GM19467 (cell line): ENCODE results near the gene DGKB.

Experiments
- ATAC-seq: cut with Tn5 transposase; IDR thresholded peaks from one replicate; pipeline ENCODE4 v1.9.1; 2021; ENCODE audit warnings: mild to moderate bottlenecking, moderate library complexity; ENCODE audit not compliant: unreplicated experiment

DGKB gene

DNA sequence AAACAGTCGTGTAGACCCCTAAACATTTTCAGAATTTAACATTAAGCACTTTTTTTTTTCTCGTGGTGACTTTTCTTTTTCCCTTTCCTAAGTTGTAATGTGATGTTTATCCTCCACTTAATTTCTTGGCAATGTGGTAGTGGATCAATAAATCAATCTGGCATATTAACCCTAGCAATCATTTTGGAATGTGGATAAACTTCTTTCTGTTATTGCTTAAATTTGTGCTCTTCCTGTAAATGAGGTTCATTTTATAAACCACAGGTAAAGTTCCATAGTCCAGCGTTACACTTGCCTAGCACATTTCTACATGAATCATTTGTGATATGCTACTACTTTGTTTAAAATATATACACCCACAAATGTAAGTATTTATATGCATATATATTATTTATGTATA, 665.7 kb downstream of the DGKB start:
- ATAC-seq, result no peak

DNA sequence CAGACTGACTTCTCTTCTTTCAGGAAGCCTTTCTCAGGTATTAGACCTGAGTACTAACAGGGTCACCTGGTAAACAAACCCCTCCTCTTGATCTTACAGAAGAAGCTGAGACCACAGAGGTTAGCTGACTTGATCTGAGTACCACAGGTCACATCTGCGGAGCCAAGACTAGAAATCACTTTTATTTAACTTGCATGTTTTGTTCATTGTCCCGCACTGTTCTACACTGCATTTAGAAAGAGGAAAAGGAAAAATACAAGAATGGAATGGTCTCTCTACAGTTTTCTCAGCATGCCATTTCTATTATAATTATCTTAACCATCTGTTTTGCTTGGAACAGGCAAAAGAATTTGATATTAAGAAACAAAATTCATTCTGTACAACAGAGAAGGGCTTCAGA, 667.5 kb downstream of the DGKB start:
- no peak for ATAC-seq

DNA sequence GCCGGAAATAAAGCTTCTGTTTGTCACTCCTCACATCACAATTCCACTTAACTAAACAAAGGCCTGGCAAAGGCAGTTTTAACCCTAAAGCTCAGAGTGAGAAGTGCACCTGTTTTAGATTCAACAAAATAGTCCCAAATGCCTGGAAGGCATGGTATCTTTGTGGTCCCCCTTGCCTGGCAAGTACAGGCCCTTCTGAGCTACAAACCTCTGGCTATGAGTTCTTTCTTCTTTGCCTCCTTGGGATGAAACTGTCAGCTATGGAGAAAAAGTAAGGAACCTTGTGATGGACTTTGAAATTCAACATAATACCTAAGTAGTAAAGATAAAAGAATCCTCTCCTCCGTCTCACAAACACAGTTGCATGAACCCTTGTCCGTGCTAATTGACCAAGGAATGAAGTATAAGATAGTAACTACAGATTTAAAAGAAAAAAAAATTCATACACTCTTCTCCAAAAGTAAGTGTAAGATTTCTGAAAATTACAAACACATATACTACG, 668.6 kb downstream of the DGKB start:
- no peak for ATAC-seq

DNA sequence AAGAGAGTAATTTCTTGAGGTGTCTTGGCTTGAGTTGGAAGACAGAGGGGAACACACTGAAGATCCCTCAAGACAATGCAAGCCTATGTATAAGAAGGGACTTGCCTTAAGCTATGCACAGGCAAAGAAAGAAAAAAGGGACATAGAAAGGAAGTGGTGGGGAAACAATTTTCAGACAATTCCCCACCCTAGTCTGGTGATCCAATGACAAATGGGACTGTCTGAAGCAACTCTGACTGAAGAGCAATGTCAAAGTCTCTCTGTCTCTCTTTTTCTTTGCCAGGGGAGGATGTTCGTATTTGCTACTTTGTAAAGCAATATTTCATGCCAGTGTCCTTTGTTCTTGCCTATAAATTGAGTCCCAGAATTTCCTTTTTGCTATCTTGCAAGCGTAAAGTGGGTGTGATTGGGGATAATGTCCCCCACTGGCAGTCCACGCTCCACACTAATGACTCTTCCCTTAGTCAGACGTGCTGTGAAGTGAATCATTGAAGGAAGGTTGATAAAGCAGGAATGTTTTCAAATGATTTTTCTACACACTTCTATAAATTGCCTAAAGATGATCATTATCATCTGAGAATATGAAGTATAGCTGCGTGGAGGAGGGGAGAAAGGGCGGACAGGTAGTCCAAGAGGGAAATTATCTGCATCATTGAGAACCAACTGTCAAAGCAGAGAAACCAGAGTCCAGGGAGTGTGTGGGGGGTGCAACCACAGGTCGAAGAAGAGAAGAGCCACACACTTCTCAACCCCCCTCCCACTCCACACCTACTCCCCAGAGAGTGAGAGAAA, 669.3 kb downstream of the DGKB start:
- no peak for ATAC-seq

DNA sequence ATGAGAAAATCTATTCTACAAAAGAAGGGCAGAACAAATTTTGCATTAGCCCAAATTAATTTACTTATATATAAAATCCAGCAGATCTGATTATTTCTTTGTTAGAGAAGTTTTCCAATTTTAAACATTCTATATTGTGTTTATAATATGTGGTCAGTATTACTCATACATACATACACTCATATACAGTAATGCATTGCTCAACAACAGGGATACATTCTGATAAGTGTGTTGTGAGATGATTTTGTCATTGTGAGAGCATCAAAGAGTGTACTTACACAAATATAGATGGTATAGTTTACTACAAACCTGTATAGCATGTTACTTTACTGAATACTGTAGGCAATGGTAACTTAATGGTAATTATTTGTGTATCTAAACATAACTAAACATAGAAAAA, 673.5 kb downstream of the DGKB start:
- ATAC-seq, result no peak

DNA sequence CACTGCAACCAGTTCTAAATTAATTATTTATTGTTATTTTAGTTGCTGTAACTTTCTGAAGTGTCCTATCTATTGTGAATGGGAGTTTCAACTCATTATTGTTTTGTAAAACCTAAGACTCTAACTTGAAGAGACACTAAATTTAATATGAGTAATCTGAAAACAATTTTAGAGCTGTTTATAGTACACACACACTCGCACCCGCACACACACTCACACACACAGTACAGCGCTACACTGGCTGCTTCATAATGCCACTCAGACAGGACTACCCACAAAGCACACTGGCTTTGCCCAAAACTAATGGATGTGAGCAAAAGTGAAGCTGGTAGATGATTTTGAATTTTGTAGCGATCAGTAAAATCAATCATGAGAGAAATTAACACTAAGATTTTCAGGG, 674.2 kb downstream of the DGKB start:
- no peak for ATAC-seq

DNA sequence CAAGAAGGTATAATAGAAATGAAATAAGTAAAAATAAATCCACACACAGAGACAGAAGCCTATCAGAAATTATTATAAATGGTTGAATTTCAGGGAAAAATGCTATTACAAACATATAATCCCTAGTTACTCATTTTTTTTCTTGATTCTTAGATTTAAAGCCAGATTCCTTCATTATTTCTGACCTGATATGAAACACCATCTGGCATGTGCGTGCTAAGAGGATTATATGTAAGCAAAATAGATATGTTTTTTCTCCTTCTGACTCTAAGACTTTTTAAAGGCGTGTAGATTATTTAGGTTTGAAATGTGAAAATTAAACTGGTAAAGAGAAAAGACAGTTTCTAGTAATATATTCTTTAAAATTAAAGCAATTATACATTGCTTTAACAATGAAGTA, 676.4 kb downstream of the DGKB start:
- no peak for ATAC-seq

DNA sequence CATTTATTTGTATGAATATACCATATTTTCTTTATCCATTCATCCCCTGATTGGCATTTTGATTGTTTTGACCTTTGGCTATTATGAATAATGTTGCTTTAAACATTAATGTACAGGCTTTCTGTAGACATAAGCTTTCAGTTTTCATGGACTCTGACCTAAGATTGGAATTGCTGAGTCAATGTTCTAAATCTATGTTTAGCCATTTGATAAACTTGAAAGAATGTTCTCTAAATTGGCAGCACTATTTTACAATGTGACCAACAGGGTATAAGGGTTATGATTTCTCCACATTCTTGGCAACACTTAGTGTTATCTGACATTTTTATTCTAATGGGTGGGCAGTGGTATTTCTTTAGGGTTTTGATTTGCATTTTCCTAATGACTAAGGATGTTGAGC, 683.4 kb downstream of the DGKB start:
- no peak for ATAC-seq

DNA sequence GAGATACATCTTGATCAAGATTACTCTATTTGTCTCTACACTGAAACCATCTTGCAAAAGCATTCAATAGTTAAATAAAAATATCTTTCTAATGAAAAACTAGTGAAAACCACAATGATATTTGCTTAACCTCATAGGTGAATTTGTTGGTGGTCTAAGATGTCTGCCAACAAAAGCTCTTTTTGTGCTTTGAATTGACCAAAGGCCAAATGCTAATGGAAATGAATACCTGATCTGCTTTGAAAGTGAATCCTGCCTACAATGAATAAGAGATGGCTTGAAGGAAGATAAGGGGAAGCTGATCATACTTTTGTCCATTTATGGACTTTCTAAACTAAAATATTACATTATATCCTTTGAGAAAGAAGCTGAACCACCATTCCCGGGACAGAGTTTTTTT, 684.2 kb downstream of the DGKB start:
- ATAC-seq, result no peak

DNA sequence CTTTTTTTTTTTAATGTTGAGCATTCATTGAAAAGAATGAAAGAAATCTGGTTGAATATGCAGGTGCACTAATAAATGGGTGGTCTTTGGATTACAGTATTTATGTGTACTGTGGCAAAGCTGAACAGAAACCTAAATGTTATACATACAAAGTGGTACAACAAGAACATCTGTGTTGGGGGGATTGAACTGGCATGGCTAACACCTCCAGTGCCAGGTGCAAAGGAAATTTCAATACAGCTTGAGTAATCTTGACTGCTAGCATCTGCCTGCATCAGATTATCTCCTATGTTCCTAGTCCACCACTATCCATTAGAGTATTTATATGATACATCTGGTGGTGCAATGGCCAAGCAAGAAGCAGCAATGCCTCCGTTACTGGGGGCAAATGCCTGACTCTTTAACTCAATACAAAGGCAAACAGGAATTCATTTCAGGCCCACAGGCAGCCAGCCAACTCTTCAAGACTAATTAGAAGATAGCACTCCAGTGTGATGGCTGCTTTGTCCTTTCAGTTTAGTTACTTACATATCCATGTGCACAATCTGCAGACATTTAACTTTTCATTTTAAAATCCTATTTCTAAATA, 692.6 kb downstream of the DGKB start:
- no peak for ATAC-seq

DNA sequence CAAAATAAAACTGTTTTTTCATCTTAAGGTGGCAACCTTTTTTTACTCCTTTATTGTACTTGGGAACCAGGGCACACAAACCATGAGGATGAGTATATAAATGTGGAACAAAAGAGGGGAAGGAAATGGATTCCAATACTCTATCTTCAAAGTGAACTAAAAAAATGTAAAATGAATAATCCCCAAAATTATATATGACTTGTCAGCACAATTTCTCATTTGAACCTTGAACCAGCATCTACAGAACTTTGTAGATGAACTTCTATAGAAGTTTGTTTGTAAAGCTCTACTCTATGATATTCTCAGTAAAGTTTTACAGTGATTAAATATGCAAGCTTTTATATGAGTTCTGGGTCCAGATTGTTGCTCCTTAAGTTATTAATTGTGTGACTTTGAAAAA, 694.8 kb downstream of the DGKB start:
- no peak for ATAC-seq

DNA sequence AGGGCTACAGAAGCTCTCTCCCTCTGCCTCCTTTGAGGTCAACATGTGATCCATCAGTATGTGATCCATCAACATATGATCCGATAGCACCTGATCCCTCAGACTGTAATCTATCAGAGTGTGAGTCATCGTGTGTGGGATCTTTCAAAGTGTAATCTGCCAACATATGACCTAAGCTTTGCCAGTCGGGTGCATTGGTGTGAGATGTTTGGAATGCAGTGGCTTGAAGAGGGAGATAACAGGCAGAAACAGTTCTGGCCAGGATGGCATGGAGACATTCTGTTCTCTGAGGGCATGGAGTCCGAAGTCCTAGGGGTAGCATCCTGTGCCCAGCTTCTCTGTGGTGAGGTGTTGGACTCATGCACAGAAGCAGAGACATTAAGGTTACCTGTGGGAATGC, 695.4 kb downstream of the DGKB start:
- ATAC-seq, result no peak

DNA sequence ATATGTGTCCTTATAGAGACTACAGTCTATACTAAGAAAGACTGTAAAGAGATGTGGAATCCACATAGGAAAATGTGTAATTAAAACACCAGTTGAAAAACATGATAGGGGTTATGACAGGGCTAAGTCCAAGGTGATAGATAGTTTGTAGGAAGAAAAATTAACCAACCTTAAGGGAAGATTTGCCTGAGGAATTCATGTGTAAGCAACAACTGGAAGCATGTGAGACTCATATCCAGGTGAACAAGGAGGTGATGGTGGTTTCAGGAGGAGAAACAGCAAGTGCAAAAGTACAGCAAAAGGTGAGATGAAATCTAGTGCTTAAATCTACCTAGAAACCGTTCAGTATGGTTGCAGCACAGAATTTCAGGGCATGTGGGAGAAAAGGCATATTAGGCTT, 696.4 kb downstream of the DGKB start:
- ATAC-seq, result no peak

DNA sequence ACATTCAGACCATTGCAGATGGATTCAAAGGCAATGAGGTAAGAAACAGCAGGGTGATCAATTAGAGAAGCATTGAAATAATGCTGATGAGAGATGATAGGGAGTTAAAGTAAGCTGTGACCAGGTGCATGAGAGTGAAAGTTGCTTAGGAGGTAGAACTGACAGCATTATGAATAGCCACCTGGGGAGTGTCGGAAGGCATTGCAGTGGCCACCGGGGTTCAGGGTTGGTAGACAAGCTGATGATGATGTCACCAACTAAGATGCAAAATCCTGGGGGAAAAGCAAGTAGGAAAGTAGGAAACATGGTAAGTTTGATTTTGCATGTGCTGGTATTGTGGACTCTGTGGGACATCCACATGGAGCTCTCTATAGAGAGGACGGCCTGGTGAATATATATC, 701.2 kb downstream of the DGKB start:
- no peak for ATAC-seq

DNA sequence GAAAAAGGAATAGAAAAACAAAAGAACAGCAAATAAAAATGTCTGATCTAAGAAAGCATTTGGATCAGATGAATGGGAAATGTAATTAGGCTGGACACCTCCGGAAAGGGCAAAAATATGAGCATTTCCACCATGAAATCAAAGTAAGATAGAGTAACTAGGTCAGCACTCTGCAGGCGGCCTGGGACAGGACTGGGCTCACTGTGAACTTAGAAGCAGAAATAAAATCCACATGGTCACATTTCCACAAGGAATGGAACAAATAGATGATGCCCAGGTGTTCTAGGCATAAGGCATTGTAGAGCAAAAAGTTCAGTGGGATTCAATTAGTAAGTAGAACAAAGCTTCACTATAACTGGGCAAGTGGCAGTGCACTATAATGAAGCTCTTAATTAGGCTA, 703.2 kb downstream of the DGKB start:
- no peak for ATAC-seq

DNA sequence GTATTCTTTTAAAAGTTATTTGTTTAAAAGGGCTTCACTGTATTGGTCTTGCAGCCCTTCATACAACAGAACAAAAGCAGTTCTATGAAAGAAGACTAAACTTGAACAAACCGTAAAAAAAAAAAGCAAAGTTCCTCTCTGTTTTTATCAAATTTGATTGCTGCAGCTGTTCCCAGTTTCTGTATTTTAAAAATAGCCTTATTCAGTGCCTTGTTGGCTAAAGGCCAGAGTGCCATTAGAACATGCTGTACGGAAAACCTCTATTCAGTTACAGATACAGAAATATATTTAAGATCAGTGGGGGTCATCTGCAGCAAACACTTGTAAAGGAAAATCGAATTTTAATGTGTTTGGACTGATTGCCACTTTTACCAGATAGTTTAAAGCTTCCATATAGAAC, 705.3 kb downstream of the DGKB start:
- no peak for ATAC-seq

DNA sequence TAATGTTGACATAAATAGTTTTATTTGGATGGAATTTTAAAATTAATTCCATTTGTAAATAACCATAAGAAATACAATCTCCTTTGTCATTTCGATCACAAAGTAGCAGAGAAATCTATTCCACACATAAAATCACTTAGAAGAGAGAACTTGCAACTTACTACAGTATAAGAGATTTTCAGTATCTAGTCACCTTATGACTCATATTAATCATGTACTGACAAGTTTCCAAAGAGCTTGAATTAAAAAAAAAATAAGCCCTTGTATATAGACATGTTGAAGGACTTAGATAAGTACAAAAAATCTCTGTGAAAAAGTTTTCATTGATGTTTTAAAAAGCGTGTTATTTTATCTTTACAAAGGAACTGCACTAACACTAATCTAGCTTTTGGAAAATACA, 706.0 kb downstream of the DGKB start:
- ATAC-seq, result no peak

DNA sequence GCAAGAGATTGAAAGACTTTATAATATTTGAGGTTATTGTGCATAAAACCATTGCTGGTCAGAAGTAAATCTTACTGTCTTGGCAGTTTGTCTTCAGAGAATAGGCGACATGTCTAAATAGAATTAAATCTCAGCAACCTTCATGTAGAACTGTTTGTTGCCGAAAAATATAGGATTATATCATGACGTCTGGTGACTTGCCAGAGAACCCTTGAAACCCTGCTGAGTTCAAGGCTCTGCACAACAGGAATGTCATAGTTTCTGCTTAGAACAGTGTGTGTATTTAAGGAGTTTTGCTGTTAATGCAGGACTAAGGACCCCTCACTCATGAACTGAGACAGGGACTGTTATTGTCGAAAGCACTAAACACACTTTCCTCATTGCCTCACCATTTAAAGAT, 706.7 kb downstream of the DGKB start:
- ATAC-seq, result no peak

DNA sequence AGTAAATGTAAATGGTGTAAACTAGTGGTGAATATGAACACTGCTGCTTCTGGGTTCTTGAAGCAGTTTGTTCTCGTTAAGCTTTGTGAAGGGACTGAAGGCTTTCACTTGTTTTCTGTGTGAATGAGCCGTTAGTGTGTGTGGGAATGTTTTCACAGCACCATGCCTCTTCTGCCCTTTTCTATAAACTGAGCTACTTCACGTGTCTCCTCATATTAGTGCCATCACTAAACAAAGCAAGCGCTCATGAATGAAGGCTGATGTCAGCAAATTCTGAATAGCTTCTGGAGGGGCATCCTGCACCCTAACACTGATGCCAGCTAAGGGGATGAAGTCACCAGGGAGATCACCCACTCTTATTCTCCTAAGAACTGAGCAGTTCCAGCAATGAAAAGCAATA, 707.5 kb downstream of the DGKB start:
- ATAC-seq, result no peak

DNA sequence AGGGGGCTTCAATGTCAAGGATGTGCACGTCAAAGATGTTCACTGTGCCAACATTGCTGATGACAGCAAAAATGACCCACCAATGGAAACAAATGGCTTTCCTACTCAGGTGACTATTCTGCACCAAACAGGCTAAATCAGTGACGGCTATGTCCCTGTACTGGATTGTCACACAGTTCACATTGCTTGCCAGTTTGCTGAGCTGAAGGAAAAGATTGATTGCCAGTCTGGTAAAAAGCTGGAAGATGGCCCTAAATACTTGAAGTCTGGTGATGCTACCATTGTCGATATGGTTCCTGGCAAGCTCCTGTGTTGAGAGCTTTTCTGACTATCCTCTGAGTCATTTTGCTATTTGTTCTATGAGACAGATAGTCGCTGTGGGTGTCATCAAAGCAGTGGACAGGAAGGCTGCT, 710.9 kb downstream of the DGKB start:
- ATAC-seq, result no peak

DNA sequence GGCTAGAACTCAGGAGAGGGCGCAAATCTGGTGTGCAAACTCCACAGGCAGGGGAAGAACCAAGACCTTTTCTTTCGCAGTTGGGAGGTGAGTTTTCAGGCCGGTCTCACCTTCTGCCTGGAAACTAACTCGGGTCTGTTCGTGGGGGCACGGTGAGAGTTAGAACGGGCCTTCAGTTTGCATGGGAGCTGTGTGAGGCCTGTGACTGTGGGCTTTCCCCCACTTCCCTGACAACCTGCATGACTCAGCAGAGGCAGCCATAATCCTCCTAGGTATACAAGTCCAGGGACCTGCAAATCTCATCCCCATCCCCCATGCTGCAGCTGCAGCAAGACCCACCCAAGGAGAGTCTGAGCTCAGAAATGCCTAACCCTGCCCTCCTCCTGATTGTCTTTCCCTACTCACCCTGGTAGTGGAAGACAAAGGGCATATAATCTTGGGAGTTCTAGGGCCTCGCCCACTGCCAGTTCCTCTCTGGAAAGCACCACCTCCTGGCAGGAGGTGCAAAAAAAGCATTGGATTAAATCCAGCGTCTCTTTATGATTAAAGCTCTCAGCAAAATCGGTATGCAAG, 718.2 kb downstream of the DGKB start:
- ATAC-seq, result no peak

DNA sequence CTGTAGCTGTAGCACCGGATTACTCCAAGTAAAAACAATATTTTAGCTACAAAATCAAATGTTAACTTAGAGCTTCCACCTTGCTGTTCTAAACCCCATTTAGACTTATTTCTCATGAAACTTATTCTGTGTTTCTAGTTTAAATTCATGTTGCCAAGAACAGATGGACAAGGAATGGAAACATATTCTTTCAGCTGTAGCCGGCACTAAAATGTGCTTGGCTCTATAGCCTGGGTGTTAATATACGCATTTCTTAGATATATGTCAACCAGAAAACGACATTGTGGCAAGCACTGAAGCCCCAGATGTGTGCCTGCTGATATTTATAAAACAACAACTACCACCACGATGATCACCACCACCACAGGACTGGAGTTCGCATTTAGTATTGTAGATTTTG, 722.8 kb downstream of the DGKB start:
- ATAC-seq, result no peak
